HT-29 (cell line): ENCODE data around the gene KCNJ9. TPM values are rescaled to one million over a fixed set of nuclear protein-coding genes. Genes with fewer than 3 reads are reported as not detected.

Source experiments
- total RNA-seq: library from RNA; depleted of rRNA; stranded (reverse); fragments of >200 nt; shearing (Covaris generic); gene quantifications from 2 replicates; pipeline ENCODE4 v1.2.3, GENCODE V29; 2014; rRNA removed

Gene KCNJ9
- total RNA-seq, 1 experiment from 2014 or later: not detected

Other genes starting within 250 kb of the KCNJ9 start
- gene VSIG8, start 218.9 kb upstream of the KCNJ9 start, total RNA-seq: 0.13 and 0.44 TPM in 2 replicates
- 0.76 TPM in 1 of 2 replicates, not detected in the other for gene CFAP45, start 181.4 kb upstream of the KCNJ9 start, total RNA-seq
- gene TAGLN2, start 156.0 kb upstream of the KCNJ9 start, total RNA-seq: 778 and 828 TPM in 2 replicates
- 5.9 and 6.5 TPM in 2 replicates for gene IGSF9, start 135.9 kb upstream of the KCNJ9 start, total RNA-seq
- gene SLAMF9, start 127.3 kb upstream of the KCNJ9 start, total RNA-seq: not detected in 2 replicates
- gene PIGM, start 49.5 kb upstream of the KCNJ9 start, total RNA-seq: 3.6 and 4.0 TPM in 2 replicates
- not detected in 2 replicates for gene KCNJ10, start 11.4 kb upstream of the KCNJ9 start, total RNA-seq
- gene IGSF8, start 17.1 kb downstream of the KCNJ9 start, total RNA-seq: 21.9 and 24.7 TPM in 2 replicates
- not detected in 2 replicates for gene ATP1A2, start 34.2 kb downstream of the KCNJ9 start, total RNA-seq
- not detected in 2 replicates for gene ATP1A4, start 70.1 kb downstream of the KCNJ9 start, total RNA-seq
- not detected in 2 replicates for gene CASQ1, start 109.0 kb downstream of the KCNJ9 start, total RNA-seq
- 31.6 and 38.7 TPM in 2 replicates for gene PEA15, start 123.8 kb downstream of the KCNJ9 start, total RNA-seq
- gene DCAF8, start 181.0 kb downstream of the KCNJ9 start, total RNA-seq: 54.1 and 69.3 TPM in 2 replicates
- 19.5 and 28.1 TPM in 2 replicates for gene PEX19, start 203.6 kb downstream of the KCNJ9 start, total RNA-seq